Neural cell (in vitro differentiated cells): ENCODE measurements around the gene EIF4E2. TPM values are rescaled to one million over a fixed set of nuclear protein-coding genes. Genes with fewer than 3 reads are reported as not detected.

Experiments
- H2AFZ ChIP-seq: fragments of 200-600, 300-800 bp; sonication (generic), shearing (Covaris generic); 2 replicates; pipeline ENCODE4 v1.6.0; 2014; ENCODE audit warnings: low read depth, mild to moderate bottlenecking, antibody characterized with exemption, low read length, moderate library complexity
- H3F3A ChIP-seq: fragments of 200-600 bp; shearing (Covaris generic); 2 replicates; pipeline ENCODE4 v1.6.1; 2016; ENCODE audit warnings: mild to moderate bottlenecking, moderate library complexity, mixed read lengths, antibody characterized with exemption, low read length; ENCODE audit not compliant: insufficient read depth, poor library complexity, severe bottlenecking
- H3K27ac ChIP-seq: fragments of 200-600, 300-800 bp; sonication (generic), shearing (Covaris generic); 2 replicates; pipeline ENCODE4 v1.5.1; 2014; ENCODE audit warnings: mild to moderate bottlenecking, low read length, moderate library complexity
- H3K27me3 ChIP-seq: fragments of 300-800, 200-600 bp; sonication (generic), shearing (Covaris generic); 2 replicates; pipeline ENCODE4 v1.6.0; 2014; ENCODE audit warnings: mild to moderate bottlenecking, low read depth, low read length, moderate library complexity; ENCODE audit not compliant: insufficient read depth
- H3K36me3 ChIP-seq: fragments of 300-800, 200-600 bp; sonication (generic), shearing (Covaris generic); 2 replicates; pipeline ENCODE4 v1.5.1; 2014; ENCODE audit warnings: mild to moderate bottlenecking, antibody characterized with exemption, low read length, moderate library complexity; ENCODE audit not compliant: insufficient read depth
- H3K4me2 ChIP-seq: fragments of 300-800, 200-600 bp; sonication (generic), shearing (Covaris generic); 2 replicates; pipeline ENCODE4 v1.6.0; 2014; ENCODE audit warnings: mild to moderate bottlenecking, low read length
- H3K4me3 ChIP-seq: fragments of 300-800, 200-600 bp; sonication (generic), shearing (Covaris generic); 2 replicates; pipeline ENCODE4 v1.5.1; 2014; ENCODE audit warnings: mild to moderate bottlenecking, low read length, moderate library complexity
- H3K79me2 ChIP-seq: fragments of 200-600 bp; shearing (Covaris generic); replicated peaks from 2 replicates; pipeline ENCODE4 v1.6.0; 2014; ENCODE audit warnings: mild to moderate bottlenecking, low read length, moderate library complexity; ENCODE audit not compliant: insufficient read depth
- H3K9ac ChIP-seq: fragments of 300-800, 200-600 bp; sonication (generic), shearing (Covaris generic); 2 replicates; pipeline ENCODE4 v1.6.1; 2016; ENCODE audit warnings: mild to moderate bottlenecking, low read length, mixed read lengths
- H3K9me2 ChIP-seq: fragments of 200-600 bp; shearing (Covaris generic); 2 replicates; pipeline ENCODE4 v1.6.1; 2016; ENCODE audit warnings: mild to moderate bottlenecking, low read length, mixed read lengths; ENCODE audit not compliant: insufficient read depth
- H3K9me3 ChIP-seq: fragments of 200-600, 300-800 bp; sonication (generic), shearing (Covaris generic); 2 replicates; pipeline ENCODE4 v1.6.1; 2016; ENCODE audit warnings: mild to moderate bottlenecking, mixed run types, low read length, moderate library complexity, mixed read lengths
- H4K20me1 ChIP-seq: fragments of 200-600 bp; shearing (Covaris generic); 2 replicates; pipeline ENCODE4 v1.6.1; 2016; ENCODE audit warnings: mild to moderate bottlenecking, mixed run types; ENCODE audit not compliant: insufficient read depth
- CTCF ChIP-seq: fragments of 450-650 bp; IDR thresholded peaks from 2 replicates; pipeline ENCODE4 v1.5.1; 2014; ENCODE audit warnings: antibody characterized with exemption, mild to moderate bottlenecking, moderate library complexity; ENCODE audit not compliant: poor library complexity, severe bottlenecking
- EP300 ChIP-seq: fragments of 450-650 bp; conservative IDR thresholded peaks from 2 replicates; pipeline ENCODE4 v1.6.1; 2014; ENCODE audit warnings: antibody characterized with exemption, mild to moderate bottlenecking, moderate library complexity; ENCODE audit not compliant: poor library complexity, severe bottlenecking
- EZH2 ChIP-seq: fragments of 200-600, 300-800 bp; shearing (Covaris generic), sonication (generic); IDR thresholded peaks from 2 replicates; pipeline ENCODE4 v1.6.1; 2014; ENCODE audit warnings: antibody characterized with exemption, low read length, borderline replicate concordance, mild to moderate bottlenecking; ENCODE audit not compliant: insufficient read depth, poor library complexity, severe bottlenecking
- MXI1 ChIP-seq: fragments of 450-650 bp; conservative IDR thresholded peaks from 2 replicates; pipeline ENCODE4 v1.6.1; 2014; ENCODE audit warnings: antibody characterized with exemption, mild to moderate bottlenecking; ENCODE audit not compliant: poor library complexity, severe bottlenecking
- POLR2AphosphoS5 ChIP-seq: IDR thresholded peaks from 2 replicates; pipeline ENCODE4 v1.6.1; 2012
- RAD21 ChIP-seq: fragments of 450-650 bp; conservative IDR thresholded peaks from 2 replicates; pipeline ENCODE4 v1.6.1; 2014; ENCODE audit warnings: antibody characterized with exemption, mild to moderate bottlenecking, moderate library complexity
- REST ChIP-seq: IDR thresholded peaks from 2 replicates; pipeline ENCODE4 v1.6.1; 2012; ENCODE audit warnings: borderline replicate concordance
- SMC3 ChIP-seq: fragments of 450-650 bp; conservative IDR thresholded peaks from 2 replicates; pipeline ENCODE4 v1.6.1; 2014; ENCODE audit warnings: antibody characterized with exemption, mild to moderate bottlenecking, moderate library complexity; ENCODE audit not compliant: poor library complexity
- TAF1 ChIP-seq: IDR thresholded peaks from 2 replicates; pipeline ENCODE4 v1.6.1; 2012; ENCODE audit warnings: low read depth
- polyA plus RNA-seq: library from polyadenylated mRNA; depleted of rRNA; stranded (reverse); fragments of >200 nt; gene quantifications from 2 replicates; pipeline ENCODE4 v1.2.3, GENCODE V29; 2014

The EIF4E2 gene
- polyA plus RNA-seq, 1 donor from 2014 or later = 57.6 TPM

GRCh38 chr2:232521959-232522622 lies 28.4 kb upstream of the EIF4E2 start:
- H4K20me1 ChIP-seq = no peaks in the 10 kb centered on the region
- peaks cover 28% of the 10 kb centered on the region for H3K27me3 ChIP-seq
- no peaks in the 10 kb centered on the region for H3K36me3 ChIP-seq
- H3K4me2 ChIP-seq = peak overlapping the region; percentile 19
- no peaks in the 10 kb centered on the region for H3F3A ChIP-seq
- no peaks in the 10 kb centered on the region for H3K9me3 ChIP-seq
- no peak overlapping the region for H2AFZ ChIP-seq
- no peak overlapping the region for H3K27ac ChIP-seq
- H3K9me2 ChIP-seq = no peaks in the 10 kb centered on the region
- peak overlapping the region; percentile 60 for H3K4me3 ChIP-seq
- peak overlapping the region; percentile 45 for H3K9ac ChIP-seq
- TF ChIP-seq CTCF = peak; percentile 97
- TF ChIP-seq POLR2AphosphoS5 = no peak
- no peak for TF ChIP-seq EP300
- TF ChIP-seq SMC3 = peak; percentile 98
- TF ChIP-seq RAD21 = peak; percentile 97
- no peak for TF ChIP-seq MXI1
- no peaks in the 10 kb centered on the region for H3K79me2 ChIP-seq

GRCh38 chr2:232522623-232523401 lies 27.7 kb upstream of the EIF4E2 start:
- H4K20me1 ChIP-seq = no peaks in the 10 kb centered on the region
- H3K36me3 ChIP-seq = no peaks in the 10 kb centered on the region
- H3K27ac ChIP-seq = no peak overlapping the region
- H3K9me2 ChIP-seq = no peaks in the 10 kb centered on the region
- H3K9ac ChIP-seq = peak overlapping the region; percentile 45
- TF ChIP-seq EZH2 = no peak
- TF ChIP-seq EP300 = no peak
- TF ChIP-seq SMC3 = no peak
- no peak for TF ChIP-seq CTCF
- no peak for TF ChIP-seq TAF1
- no peak for TF ChIP-seq POLR2AphosphoS5
- TF ChIP-seq RAD21 = no peak
- TF ChIP-seq REST = no peak
- TF ChIP-seq MXI1 = no peak
- H3F3A ChIP-seq = no peaks in the 10 kb centered on the region
- H3K4me2 ChIP-seq = peak overlapping the region; percentile 19
- H3K79me2 ChIP-seq = no peaks in the 10 kb centered on the region
- H3K9me3 ChIP-seq = no peaks in the 10 kb centered on the region
- H3K27me3 ChIP-seq = peaks cover 28% of the 10 kb centered on the region
- no peak overlapping the region for H2AFZ ChIP-seq
- H3K4me3 ChIP-seq = peak overlapping the region; percentile 60
